Gastroesophageal sphincter (tissue), 3 donors: Measurements from ENCODE around the gene WDR35.

Experiments used
- CTCF ChIP-seq, 4 experiments: fragments of 200-600 bp in 2 of 4; fragments of 450-650 bp in 2 of 4; sonication (generic) in 1 of 4; IDR thresholded peaks; one replicate each; pipeline ENCODE4 v1.5.1; 2017 to 2019; ENCODE audit warnings: antibody characterized with exemption in 4 of 4, mild to moderate bottlenecking in 2 of 4, moderate library complexity in 2 of 4
- POLR2A ChIP-seq, 2 donors: fragments of 450-650 bp; IDR thresholded peaks; one replicate each; pipeline ENCODE4 v1.6.1; 2017; ENCODE audit warnings: antibody characterized with exemption in 2 of 2, mild to moderate bottlenecking in 2 of 2, moderate library complexity in 1 of 2

GRCh38 chr2:20018601-20019152 lies 28.8 kb upstream of the WDR35 start:
- no peak for TF ChIP-seq CTCF (IDR thresholded peaks at IDR 0.05)
- no peak for TF ChIP-seq POLR2A (IDR thresholded peaks at IDR 0.05)
